HepG2 (cell line): ENCODE measurements around the gene RPL3. TPM values are rescaled to one million over a fixed set of nuclear protein-coding genes. Genes with fewer than 3 reads are reported as not detected.

Source experiments
- ARHGAP35 ChIP-seq: sonication (generic); formaldehyde crosslinking; IDR thresholded peaks from 2 replicates; pipeline ENCODE4 v1.9.0; 2022; ENCODE audit warnings: mild to moderate bottlenecking, inconsistent platforms, moderate library complexity, missing genetic modification reagents, borderline replicate concordance
- CBX5 ChIP-seq: sonication (generic); formaldehyde crosslinking; IDR thresholded peaks from 2 replicates; pipeline ENCODE4 v1.4.0; 2020; ENCODE audit warnings: missing genetic modification reagents, borderline replicate concordance
- DNMT1 ChIP-seq: sonication (generic); formaldehyde crosslinking; IDR thresholded peaks from 2 replicates; pipeline ENCODE4 v1.5.1; 2020; ENCODE audit warnings: mild to moderate bottlenecking, missing genetic modification reagents
- EEA1 ChIP-seq: sonication (generic); formaldehyde crosslinking; IDR thresholded peaks from 2 replicates; pipeline ENCODE4 v1.5.1; 2020; ENCODE audit warnings: mild to moderate bottlenecking, missing genetic modification reagents, borderline replicate concordance
- FOXM1 ChIP-seq: sonication (generic); formaldehyde crosslinking; IDR thresholded peaks from 2 replicates; pipeline ENCODE4 v1.5.0; 2020; ENCODE audit warnings: missing genetic modification reagents
- HMG20B ChIP-seq: conservative IDR thresholded peaks from 2 replicates; pipeline ENCODE4 v1.6.1; 2016; ENCODE audit warnings: missing genetic modification reagents, missing compliant biosample characterization
- JUN ChIP-seq: sonication (generic); formaldehyde crosslinking; IDR thresholded peaks from 2 replicates; pipeline ENCODE4 v1.4.0; 2020; ENCODE audit warnings: mild to moderate bottlenecking, missing genetic modification reagents
- JUND ChIP-seq: sonication (generic); formaldehyde crosslinking; IDR thresholded peaks from 2 replicates; pipeline ENCODE4 v1.8.0; 2022; ENCODE audit warnings: mild to moderate bottlenecking, missing genetic modification reagents
- MTF2 ChIP-seq: sonication (generic); formaldehyde crosslinking; IDR thresholded peaks from 2 replicates; pipeline ENCODE4 v1.5.0; 2020; ENCODE audit warnings: missing genetic modification reagents, borderline replicate concordance
- MZF1 ChIP-seq: sonication (generic); formaldehyde crosslinking; IDR thresholded peaks from 2 replicates; pipeline ENCODE4 v1.8.1; 2023; ENCODE audit warnings: mild to moderate bottlenecking, missing genetic modification reagents, borderline replicate concordance
- SPEN ChIP-seq: sonication (generic); formaldehyde crosslinking; IDR thresholded peaks from 2 replicates; pipeline ENCODE4 v1.5.1; 2020; ENCODE audit warnings: low read depth, mild to moderate bottlenecking, missing genetic modification reagents
- THAP11 ChIP-seq: IDR thresholded peaks from 2 replicates; pipeline ENCODE4 v1.6.1; 2016; ENCODE audit warnings: missing biosample characterization, missing genetic modification reagents
- ZFP37 ChIP-seq: sonication (generic); formaldehyde crosslinking; IDR thresholded peaks from 2 replicates; pipeline ENCODE4 v1.4.0; 2020; ENCODE audit warnings: missing genetic modification reagents, borderline replicate concordance
- ZNF263 ChIP-seq: sonication (generic); formaldehyde crosslinking; IDR thresholded peaks from 2 replicates; pipeline ENCODE4 v1.4.0; 2020; ENCODE audit warnings: missing genetic modification reagents
- ZNF317 ChIP-seq: sonication (generic); formaldehyde crosslinking; IDR thresholded peaks from 2 replicates; pipeline ENCODE4 v1.5.0; 2020; ENCODE audit warnings: mild to moderate bottlenecking, missing genetic modification reagents
- ZNF33A ChIP-seq: sonication (generic); formaldehyde crosslinking; IDR thresholded peaks from 2 replicates; pipeline ENCODE4 v1.5.1; 2020; ENCODE audit warnings: missing genetic modification reagents, mild to moderate bottlenecking, moderate library complexity, borderline replicate concordance
- ZNF550 ChIP-seq: sonication (generic); formaldehyde crosslinking; IDR thresholded peaks from 2 replicates; pipeline ENCODE4 v1.4.0; 2020; ENCODE audit warnings: mild to moderate bottlenecking, missing genetic modification reagents, borderline replicate concordance
- ZNF660 ChIP-seq: sonication (generic); formaldehyde crosslinking; IDR thresholded peaks from 2 replicates; pipeline ENCODE4 v1.5.1; 2020; ENCODE audit warnings: mild to moderate bottlenecking, low read depth, missing genetic modification reagents, borderline replicate concordance
- ZNF782 ChIP-seq: sonication (generic); formaldehyde crosslinking; IDR thresholded peaks from 2 replicates; pipeline ENCODE4 v1.4.0; 2020; ENCODE audit warnings: missing genetic modification reagents, mild to moderate bottlenecking, borderline replicate concordance
- ZNF790 ChIP-seq: sonication (generic); formaldehyde crosslinking; IDR thresholded peaks from 2 replicates; pipeline ENCODE4 v1.8.0; 2022; ENCODE audit warnings: missing genetic modification reagents, mild to moderate bottlenecking, borderline replicate concordance
- polyA plus RNA-seq, 8 experiments: library from polyadenylated mRNA; depleted of rRNA in 3 of 8; stranded (reverse) in 7 of 8; unstranded in 1 of 8; fragments of >200 nt; fragmentation: Illumina TruSeq in 4 of 8; extraction: Trizol in 4 of 8; gene quantifications; 2 replicates each; pipeline versions ENCODE4 v1.2.1 to v1.2.3, GENCODE V29; 2011 to 2016; ENCODE audit warnings: low read depth in 4 of 8, missing spikeins in 1 of 8, mixed read lengths in 1 of 8; ENCODE audit not compliant: insufficient read depth in 1 of 8
- total RNA-seq, 5 experiments: library from RNA; depleted of rRNA; stranded (reverse); fragments of >200 nt; fragmentation: Illumina TruSeq; extraction: Trizol; gene quantifications; 2 replicates each; pipeline ENCODE4 v1.2.3, GENCODE V29; 2016; ENCODE audit warnings: low read depth in 1 of 5
- TF ChIP-seq, protein P1 (sequence below): sonication (generic); formaldehyde crosslinking; IDR thresholded peaks from 2 replicates; pipeline ENCODE4 v1.8.1; 2022; ENCODE audit warnings: low read depth, mild to moderate bottlenecking, missing genetic modification reagents
- TF ChIP-seq, protein P2 (sequence below): sonication (generic); formaldehyde crosslinking; conservative IDR thresholded peaks from 2 replicates; pipeline ENCODE4 v1.4.0; 2020; ENCODE audit warnings: missing genetic modification reagents
- TF ChIP-seq, protein P3 (sequence below): sonication (generic); formaldehyde crosslinking; IDR thresholded peaks from 2 replicates; pipeline ENCODE4 v1.4.0; 2020; ENCODE audit warnings: low read depth, mild to moderate bottlenecking, missing genetic modification reagents

Gene RPL3
- total and polyA plus RNA-seq, 2 of the 13 experiments (the other 11 are each of a cell fraction or from before 2014, with no cell fraction given): 1,051 to 3,279 TPM

DNA sequence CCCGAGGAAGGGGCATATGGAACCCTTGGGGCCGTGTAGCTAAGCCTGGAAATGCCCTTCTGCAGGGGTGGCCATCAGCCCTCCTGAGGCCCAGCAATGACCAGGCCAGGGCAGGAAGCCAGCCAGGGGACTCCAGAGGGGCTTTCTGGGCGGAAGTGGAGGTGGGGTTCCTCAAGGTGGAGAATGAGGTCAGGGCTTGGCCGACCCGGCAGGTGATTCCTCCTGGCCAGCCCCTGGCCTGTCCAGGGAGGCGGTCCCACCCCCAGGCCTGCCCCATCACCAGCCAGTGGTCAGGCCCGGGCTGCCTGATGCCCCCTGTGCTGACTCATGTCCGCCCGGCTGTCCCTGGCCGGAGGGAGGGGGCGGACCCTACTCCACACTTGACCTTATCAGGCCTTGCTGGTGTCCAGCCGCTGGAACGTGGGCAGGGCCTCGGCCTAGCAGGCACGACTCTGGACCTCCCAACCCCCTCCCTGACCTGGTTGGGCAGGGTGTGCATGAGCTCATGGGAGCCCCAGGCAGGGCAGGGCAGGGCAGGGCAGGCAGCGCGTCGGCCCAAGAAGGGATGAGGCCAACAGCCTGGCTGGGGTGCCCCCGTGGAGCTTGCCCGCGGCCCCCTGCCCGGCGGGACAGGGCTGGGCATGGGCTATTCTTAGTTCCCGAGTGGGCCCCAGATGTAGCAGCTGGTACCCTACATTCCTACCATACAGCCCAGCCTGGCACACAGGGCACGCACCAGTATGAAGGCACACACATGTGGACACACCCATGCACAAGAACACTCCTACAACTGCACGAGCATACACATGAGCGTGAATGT, 35.9 kb downstream of the RPL3 start (continued):
- peak; percentile 71 for TF ChIP-seq ZNF317 (CRISPR knock-in tag)
- peak; percentile 22; the same call in 1 of the 2 replicates for TF ChIP-seq MZF1 (CRISPR knock-in tag)
- no peak for TF ChIP-seq ZNF790 (CRISPR knock-in tag)
- no peak for TF ChIP-seq FOXM1
- TF ChIP-seq SPEN (CRISPR knock-in tag): peak; percentile 93
- TF ChIP-seq, protein P1, sequence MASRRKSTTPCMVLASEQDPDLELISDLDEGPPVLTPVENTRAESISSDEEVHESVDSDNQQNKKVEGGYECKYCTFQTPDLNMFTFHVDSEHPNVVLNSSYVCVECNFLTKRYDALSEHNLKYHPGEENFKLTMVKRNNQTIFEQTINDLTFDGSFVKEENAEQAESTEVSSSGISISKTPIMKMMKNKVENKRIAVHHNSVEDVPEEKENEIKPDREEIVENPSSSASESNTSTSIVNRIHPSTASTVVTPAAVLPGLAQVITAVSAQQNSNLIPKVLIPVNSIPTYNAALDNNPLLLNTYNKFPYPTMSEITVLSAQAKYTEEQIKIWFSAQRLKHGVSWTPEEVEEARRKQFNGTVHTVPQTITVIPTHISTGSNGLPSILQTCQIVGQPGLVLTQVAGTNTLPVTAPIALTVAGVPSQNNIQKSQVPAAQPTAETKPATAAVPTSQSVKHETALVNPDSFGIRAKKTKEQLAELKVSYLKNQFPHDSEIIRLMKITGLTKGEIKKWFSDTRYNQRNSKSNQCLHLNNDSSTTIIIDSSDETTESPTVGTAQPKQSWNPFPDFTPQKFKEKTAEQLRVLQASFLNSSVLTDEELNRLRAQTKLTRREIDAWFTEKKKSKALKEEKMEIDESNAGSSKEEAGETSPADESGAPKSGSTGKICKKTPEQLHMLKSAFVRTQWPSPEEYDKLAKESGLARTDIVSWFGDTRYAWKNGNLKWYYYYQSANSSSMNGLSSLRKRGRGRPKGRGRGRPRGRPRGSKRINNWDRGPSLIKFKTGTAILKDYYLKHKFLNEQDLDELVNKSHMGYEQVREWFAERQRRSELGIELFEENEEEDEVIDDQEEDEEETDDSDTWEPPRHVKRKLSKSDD (CRISPR knock-in tag): no peak; the same call in 1 of the 2 replicates
- TF ChIP-seq JUN: peak; percentile 94
- TF ChIP-seq, protein P2, sequence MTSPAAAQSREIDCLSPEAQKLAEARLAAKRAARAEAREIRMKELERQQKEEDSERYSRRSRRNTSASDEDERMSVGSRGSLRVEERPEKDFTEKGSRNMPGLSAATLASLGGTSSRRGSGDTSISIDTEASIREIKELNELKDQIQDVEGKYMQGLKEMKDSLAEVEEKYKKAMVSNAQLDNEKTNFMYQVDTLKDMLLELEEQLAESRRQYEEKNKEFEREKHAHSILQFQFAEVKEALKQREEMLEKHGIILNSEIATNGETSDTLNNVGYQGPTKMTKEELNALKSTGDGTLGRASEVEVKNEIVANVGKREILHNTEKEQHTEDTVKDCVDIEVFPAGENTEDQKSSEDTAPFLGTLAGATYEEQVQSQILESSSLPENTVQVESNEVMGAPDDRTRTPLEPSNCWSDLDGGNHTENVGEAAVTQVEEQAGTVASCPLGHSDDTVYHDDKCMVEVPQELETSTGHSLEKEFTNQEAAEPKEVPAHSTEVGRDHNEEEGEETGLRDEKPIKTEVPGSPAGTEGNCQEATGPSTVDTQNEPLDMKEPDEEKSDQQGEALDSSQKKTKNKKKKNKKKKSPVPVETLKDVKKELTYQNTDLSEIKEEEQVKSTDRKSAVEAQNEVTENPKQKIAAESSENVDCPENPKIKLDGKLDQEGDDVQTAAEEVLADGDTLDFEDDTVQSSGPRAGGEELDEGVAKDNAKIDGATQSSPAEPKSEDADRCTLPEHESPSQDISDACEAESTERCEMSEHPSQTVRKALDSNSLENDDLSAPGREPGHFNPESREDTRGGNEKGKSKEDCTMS (CRISPR knock-in tag): no peak
- TF ChIP-seq DNMT1 (CRISPR knock-in tag): no peak
- no peak for TF ChIP-seq EEA1 (CRISPR knock-in tag)
- no peak for TF ChIP-seq CBX5 (CRISPR knock-in tag)
- TF ChIP-seq ZFP37 (CRISPR knock-in tag): 0 out of 2 replicates have a peak, but pooled peaks have one; percentile 64
- TF ChIP-seq, protein P3, sequence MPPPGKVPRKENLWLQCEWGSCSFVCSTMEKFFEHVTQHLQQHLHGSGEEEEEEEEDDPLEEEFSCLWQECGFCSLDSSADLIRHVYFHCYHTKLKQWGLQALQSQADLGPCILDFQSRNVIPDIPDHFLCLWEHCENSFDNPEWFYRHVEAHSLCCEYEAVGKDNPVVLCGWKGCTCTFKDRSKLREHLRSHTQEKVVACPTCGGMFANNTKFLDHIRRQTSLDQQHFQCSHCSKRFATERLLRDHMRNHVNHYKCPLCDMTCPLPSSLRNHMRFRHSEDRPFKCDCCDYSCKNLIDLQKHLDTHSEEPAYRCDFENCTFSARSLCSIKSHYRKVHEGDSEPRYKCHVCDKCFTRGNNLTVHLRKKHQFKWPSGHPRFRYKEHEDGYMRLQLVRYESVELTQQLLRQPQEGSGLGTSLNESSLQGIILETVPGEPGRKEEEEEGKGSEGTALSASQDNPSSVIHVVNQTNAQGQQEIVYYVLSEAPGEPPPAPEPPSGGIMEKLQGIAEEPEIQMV (CRISPR knock-in tag): peak; percentile 89
- TF ChIP-seq ZNF263 (CRISPR knock-in tag): no peak; the same call in 1 of the 2 replicates
- no peak for TF ChIP-seq ZNF660
- TF ChIP-seq THAP11: peak; percentile 75
- TF ChIP-seq HMG20B: 0 out of 2 replicates have a peak, but pooled peaks have one; percentile 68
- TF ChIP-seq JUND: peak; percentile 93
- TF ChIP-seq ZNF550 (CRISPR knock-in tag): no peak
- TF ChIP-seq ZNF782 (CRISPR knock-in tag): no peak; the same call in 1 of the 2 replicates
- no peak for TF ChIP-seq MTF2 (CRISPR knock-in tag)
- no peak for TF ChIP-seq ZNF33A (CRISPR knock-in tag)
- TF ChIP-seq ARHGAP35: peak; percentile 51
